Adrenal gland (tissue), 5 donors: ENCODE measurements around the gene TGFBR1.

Experiments
- POLR2A ChIP-seq, 2 donors: fragments of 450-650 bp; IDR thresholded peaks; one replicate each; pipeline ENCODE4 v1.6.1; 2017; ENCODE audit warnings: antibody characterized with exemption in 2 of 2, mild to moderate bottlenecking in 2 of 2, moderate library complexity in 1 of 2
- TF ChIP-seq, protein P1 (sequence below), 6 experiments: fragments of 450-650 bp in 4 of 6; fragments of 200-600 bp in 2 of 6; sonication (generic) in 1 of 6; IDR thresholded peaks; 1 replicate in 5 of 6; 2 replicates in 1 of 6; pipeline versions ENCODE4 v1.5.1 to v1.8.0; 2016 to 2021; ENCODE audit warnings: antibody characterized with exemption in 6 of 6, mild to moderate bottlenecking in 2 of 6, moderate library complexity in 1 of 6
- donor health status: DM: no; HTN: no; CAD: no.

DNA sequence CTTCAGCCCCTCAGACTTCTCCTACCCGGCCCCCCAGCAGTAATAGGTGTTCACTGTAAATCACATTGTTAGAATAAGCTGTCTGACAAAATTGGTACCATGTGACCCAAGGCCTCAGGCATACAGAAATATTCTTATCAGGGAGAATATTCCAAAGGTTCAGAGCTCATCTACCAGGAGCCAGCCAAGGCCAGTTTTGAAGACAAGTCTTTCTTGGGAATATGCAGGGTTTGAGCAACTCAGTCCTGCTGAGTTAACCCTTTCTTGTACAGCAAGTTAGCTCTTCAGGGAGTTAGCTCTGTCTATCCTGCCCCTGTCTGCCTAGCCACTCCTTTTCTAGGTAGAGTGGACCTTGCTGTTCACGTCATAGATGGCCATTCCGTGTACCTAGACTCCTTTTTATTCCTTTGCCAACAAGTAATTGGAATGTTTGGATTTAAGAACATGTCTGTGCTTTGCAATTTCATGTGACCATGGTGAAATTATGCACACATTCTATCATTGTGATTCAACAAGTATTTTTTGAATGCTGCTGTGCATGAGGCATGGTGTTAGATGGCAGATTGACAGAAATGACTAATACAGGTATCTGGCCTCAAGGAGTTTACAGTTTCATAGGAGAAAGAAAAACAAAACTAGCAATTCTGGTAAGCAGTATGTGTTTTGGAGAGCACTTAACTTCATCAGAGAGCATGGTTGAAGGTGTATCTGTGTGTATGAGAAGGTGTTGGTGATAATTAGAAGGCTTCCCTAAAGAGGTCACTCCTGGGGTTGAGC is 22.6 kb downstream of the TGFBR1 start:
- TF ChIP-seq, protein P1, sequence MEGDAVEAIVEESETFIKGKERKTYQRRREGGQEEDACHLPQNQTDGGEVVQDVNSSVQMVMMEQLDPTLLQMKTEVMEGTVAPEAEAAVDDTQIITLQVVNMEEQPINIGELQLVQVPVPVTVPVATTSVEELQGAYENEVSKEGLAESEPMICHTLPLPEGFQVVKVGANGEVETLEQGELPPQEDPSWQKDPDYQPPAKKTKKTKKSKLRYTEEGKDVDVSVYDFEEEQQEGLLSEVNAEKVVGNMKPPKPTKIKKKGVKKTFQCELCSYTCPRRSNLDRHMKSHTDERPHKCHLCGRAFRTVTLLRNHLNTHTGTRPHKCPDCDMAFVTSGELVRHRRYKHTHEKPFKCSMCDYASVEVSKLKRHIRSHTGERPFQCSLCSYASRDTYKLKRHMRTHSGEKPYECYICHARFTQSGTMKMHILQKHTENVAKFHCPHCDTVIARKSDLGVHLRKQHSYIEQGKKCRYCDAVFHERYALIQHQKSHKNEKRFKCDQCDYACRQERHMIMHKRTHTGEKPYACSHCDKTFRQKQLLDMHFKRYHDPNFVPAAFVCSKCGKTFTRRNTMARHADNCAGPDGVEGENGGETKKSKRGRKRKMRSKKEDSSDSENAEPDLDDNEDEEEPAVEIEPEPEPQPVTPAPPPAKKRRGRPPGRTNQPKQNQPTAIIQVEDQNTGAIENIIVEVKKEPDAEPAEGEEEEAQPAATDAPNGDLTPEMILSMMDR (IDR thresholded peaks at IDR 0.05), result no peak
- TF ChIP-seq POLR2A (IDR thresholded peaks at IDR 0.05), result no peak
